ENCODE results near the gene NAALADL1. TPM values are rescaled to one million over a fixed set of nuclear protein-coding genes. Genes with fewer than 3 reads are reported as not detected.

The NAALADL1 gene
- total RNA-seq, 1 donor from 2014 or later = 13.4 TPM

DNA sequence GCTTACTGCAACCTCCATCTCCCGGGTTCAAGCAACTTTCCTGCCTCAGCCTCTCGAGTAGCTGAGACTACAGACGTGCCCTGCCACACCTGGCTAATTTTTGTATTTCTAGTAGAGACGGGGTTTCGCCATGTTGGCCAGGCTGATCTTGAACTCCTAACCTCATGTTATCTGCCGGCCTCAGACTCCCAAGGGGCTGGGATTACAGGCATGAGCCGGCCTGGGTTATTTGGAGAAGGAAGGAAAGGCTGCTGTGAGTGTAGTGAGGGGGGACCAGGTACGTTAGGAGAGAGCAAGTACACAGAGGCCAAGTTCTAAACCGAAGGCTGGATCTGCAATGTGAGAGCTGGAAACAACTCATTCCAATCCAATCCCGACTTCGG lies 62.0 kb downstream of the NAALADL1 start:
- ChIA-PET POLR2A (interaction anchor here (0.5 to 1.6 kb wide), 5 partner anchors 17 to 187 kb away, joined by 3 to 9 read pairs (median 3); partner anchors contain the start of gene ARL2), CTCF (interaction anchor here (0.8 to 3.8 kb wide), 4 partner anchors 10 to 148 kb away, joined by 3 to 12 read pairs (median 8); partner anchors contain the start of genes ARL2 and MAJIN)
- DNase-seq (no peak), ATAC-seq (ENCODE audit: low read depth) (no peak)
- intact Hi-C loops (cut with micrococcal nuclease) = no loop called here
- Mint-ChIP-seq H3K27ac (peak overlapping the region; percentile 66), H3K36me3 (ENCODE audit: low read depth) (no peaks in the 10 kb centered on the region), H3K4me3 (peak overlapping the region; percentile 70), H3K9me3 (no peaks in the 10 kb centered on the region), H3K27me3 (no peaks in the 10 kb centered on the region), H3K4me1 (peaks cover 26% of the 10 kb centered on the region)
- TF ChIP-seq, protein P1, sequence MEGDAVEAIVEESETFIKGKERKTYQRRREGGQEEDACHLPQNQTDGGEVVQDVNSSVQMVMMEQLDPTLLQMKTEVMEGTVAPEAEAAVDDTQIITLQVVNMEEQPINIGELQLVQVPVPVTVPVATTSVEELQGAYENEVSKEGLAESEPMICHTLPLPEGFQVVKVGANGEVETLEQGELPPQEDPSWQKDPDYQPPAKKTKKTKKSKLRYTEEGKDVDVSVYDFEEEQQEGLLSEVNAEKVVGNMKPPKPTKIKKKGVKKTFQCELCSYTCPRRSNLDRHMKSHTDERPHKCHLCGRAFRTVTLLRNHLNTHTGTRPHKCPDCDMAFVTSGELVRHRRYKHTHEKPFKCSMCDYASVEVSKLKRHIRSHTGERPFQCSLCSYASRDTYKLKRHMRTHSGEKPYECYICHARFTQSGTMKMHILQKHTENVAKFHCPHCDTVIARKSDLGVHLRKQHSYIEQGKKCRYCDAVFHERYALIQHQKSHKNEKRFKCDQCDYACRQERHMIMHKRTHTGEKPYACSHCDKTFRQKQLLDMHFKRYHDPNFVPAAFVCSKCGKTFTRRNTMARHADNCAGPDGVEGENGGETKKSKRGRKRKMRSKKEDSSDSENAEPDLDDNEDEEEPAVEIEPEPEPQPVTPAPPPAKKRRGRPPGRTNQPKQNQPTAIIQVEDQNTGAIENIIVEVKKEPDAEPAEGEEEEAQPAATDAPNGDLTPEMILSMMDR (IDR thresholded peaks at IDR 0.05) = no peak

Other genes with a start within 250 kb of the NAALADL1 start
- gene MEN1, start 248.0 kb downstream of the NAALADL1 start, total RNA-seq = 35.1 and 44.6 TPM in 2 replicates
- 2.2 and 3.7 TPM in 2 replicates for gene CDC42BPG, start 213.9 kb downstream of the NAALADL1 start, total RNA-seq
- 357 and 360 TPM in 2 replicates for gene EHD1, start 179.9 kb downstream of the NAALADL1 start, total RNA-seq
- gene ATG2A, start 141.3 kb downstream of the NAALADL1 start, total RNA-seq = 31.2 and 35.0 TPM in 2 replicates
- 12.0 and 12.6 TPM in 2 replicates for gene PPP2R5B, start 133.9 kb downstream of the NAALADL1 start, total RNA-seq
- 0.33 and 0.71 TPM in 2 replicates for gene GPHA2, start 122.7 kb downstream of the NAALADL1 start, total RNA-seq
- gene MAJIN, start 86.4 kb downstream of the NAALADL1 start, total RNA-seq = 0.20 and 1.5 TPM in 2 replicates
- 0.07 and 0.24 TPM in 2 replicates for gene BATF2, start 61.6 kb downstream of the NAALADL1 start, total RNA-seq
- 65.6 and 79.4 TPM in 2 replicates for gene ARL2, start 44.4 kb downstream of the NAALADL1 start, total RNA-seq
- 17.3 and 19.3 TPM in 2 replicates for gene SNX15, start 31.1 kb downstream of the NAALADL1 start, total RNA-seq
- gene SAC3D1, start 17.3 kb downstream of the NAALADL1 start, total RNA-seq = 3.8 and 5.4 TPM in 2 replicates
- gene CDCA5, start 25.5 kb upstream of the NAALADL1 start, total RNA-seq = 2.6 and 3.4 TPM in 2 replicates
- gene ZFPL1, start 25.7 kb upstream of the NAALADL1 start, total RNA-seq = 35.7 and 36.6 TPM in 2 replicates
- 224 and 243 TPM in 2 replicates for gene VPS51, start 37.7 kb upstream of the NAALADL1 start, total RNA-seq
- 24.6 and 25.4 TPM in 2 replicates for gene TM7SF2, start 53.3 kb upstream of the NAALADL1 start, total RNA-seq
- gene ZNHIT2, start 59.1 kb upstream of the NAALADL1 start, total RNA-seq = 11.3 and 13.4 TPM in 2 replicates
- gene FAU, start 63.6 kb upstream of the NAALADL1 start, total RNA-seq = 1,416 and 1,501 TPM in 2 replicates
- 60.0 and 62.4 TPM in 2 replicates for gene MRPL49, start 63.8 kb upstream of the NAALADL1 start, total RNA-seq
- gene SYVN1, start 76.0 kb upstream of the NAALADL1 start, total RNA-seq = 232 and 238 TPM in 2 replicates
- gene SPDYC, start 111.7 kb upstream of the NAALADL1 start, total RNA-seq = not detected in 2 replicates
- gene CAPN1, start 123.4 kb upstream of the NAALADL1 start, total RNA-seq = 239 and 260 TPM in 2 replicates
- gene POLA2, start 203.4 kb upstream of the NAALADL1 start, total RNA-seq = 37.1 and 43.4 TPM in 2 replicates

All from activated B cell treated with CpG ODN at 0.5 μM for 24 hours (primary cell).